Cardiac fibroblast (primary cell): ENCODE results near the gene PPP3R1.

ENCODE experiments used
- DNase-seq, 2 donors: peaks; one replicate each; pipeline versions ENCODE4 v3.0.0 to v3.0.0-alpha.2; 2010; ENCODE audit warnings: low read depth in 2 of 2
- H3K4me3 ChIP-seq, 2 donors: replicated peaks in 1 of 2; 1 replicate in 1 of 2; 2 replicates in 1 of 2; pipeline ENCODE4 v1.5.1; 2011; ENCODE audit warnings: low read depth in 2 of 2, low read length in 2 of 2, mild to moderate bottlenecking in 2 of 2, moderate library complexity in 1 of 2
- CTCF ChIP-seq: IDR thresholded peaks from one replicate; pipeline ENCODE4 v1.5.1; 2011; ENCODE audit warnings: low read depth, mild to moderate bottlenecking, low read length, inconsistent platforms

Gene PPP3R1

GRCh38 chr2:68134120-68134519 lies 118.2 kb downstream of the PPP3R1 start:
- TF ChIP-seq CTCF = no peak
- no peak overlapping the region for H3K4me3 ChIP-seq
- no peak for DNase-seq
